ENCODE measurements around the gene BRAP. TPM values are rescaled to one million over a fixed set of nuclear protein-coding genes. Genes with fewer than 3 reads are reported as not detected.

BRAP gene
- total RNA-seq, 4 donors from 2014 or later, result 15.8 to 21.8 (median 19.3) TPM

DNA sequence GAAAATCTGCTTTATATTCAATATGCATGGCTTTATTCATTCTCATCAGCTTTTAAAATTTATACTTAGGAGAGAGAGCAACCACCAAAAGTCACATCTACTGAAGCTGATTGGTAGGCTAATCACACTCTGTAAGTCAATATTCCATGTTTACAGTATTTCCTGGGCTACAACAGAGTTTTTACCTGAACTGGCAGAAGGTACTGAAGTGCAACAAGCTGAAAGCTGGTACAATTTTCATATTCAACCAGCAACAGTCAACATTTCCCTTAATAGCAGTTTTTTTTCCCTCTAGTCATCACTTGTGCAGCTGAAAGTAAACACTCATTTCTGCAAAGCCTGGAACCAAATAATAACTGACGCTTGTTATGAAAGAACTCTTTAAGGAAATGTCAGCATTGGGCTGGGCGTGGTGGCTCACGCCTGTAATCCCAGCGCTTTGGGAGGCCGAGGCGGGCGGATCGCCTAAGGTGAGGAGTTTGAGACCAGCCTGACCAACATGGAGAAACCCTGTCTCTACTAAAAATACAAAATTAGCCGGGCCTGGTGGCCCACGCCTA lies 12.9 kb downstream of the BRAP start:
- TF ChIP-seq, protein P1, sequence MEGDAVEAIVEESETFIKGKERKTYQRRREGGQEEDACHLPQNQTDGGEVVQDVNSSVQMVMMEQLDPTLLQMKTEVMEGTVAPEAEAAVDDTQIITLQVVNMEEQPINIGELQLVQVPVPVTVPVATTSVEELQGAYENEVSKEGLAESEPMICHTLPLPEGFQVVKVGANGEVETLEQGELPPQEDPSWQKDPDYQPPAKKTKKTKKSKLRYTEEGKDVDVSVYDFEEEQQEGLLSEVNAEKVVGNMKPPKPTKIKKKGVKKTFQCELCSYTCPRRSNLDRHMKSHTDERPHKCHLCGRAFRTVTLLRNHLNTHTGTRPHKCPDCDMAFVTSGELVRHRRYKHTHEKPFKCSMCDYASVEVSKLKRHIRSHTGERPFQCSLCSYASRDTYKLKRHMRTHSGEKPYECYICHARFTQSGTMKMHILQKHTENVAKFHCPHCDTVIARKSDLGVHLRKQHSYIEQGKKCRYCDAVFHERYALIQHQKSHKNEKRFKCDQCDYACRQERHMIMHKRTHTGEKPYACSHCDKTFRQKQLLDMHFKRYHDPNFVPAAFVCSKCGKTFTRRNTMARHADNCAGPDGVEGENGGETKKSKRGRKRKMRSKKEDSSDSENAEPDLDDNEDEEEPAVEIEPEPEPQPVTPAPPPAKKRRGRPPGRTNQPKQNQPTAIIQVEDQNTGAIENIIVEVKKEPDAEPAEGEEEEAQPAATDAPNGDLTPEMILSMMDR (IDR thresholded peaks at IDR 0.05), result no peak
- TF ChIP-seq EP300 (IDR thresholded peaks at IDR 0.05), result no peak
- TF ChIP-seq POLR2AphosphoS5 (IDR thresholded peaks at IDR 0.05), result no peak
- no peak for TF ChIP-seq POLR2A (IDR thresholded peaks at IDR 0.05)
- peaks cover 90% of the 10 kb centered on the region for H3K36me3 ChIP-seq
- H3K9me3 ChIP-seq, result no peaks in the 10 kb centered on the region
- WGBS, result 94% methylated on average over 10 of the region's 10 CpGs
- DNase-seq (ENCODE audit: low spot score in 2 of 2), result no peak
- no peaks in the 10 kb centered on the region for H3K4me1 ChIP-seq
- no peak overlapping the region for H3K27ac ChIP-seq
- H3K27me3 ChIP-seq, result no peaks in the 10 kb centered on the region
- H3K4me3 ChIP-seq, result no peak overlapping the region

DNA sequence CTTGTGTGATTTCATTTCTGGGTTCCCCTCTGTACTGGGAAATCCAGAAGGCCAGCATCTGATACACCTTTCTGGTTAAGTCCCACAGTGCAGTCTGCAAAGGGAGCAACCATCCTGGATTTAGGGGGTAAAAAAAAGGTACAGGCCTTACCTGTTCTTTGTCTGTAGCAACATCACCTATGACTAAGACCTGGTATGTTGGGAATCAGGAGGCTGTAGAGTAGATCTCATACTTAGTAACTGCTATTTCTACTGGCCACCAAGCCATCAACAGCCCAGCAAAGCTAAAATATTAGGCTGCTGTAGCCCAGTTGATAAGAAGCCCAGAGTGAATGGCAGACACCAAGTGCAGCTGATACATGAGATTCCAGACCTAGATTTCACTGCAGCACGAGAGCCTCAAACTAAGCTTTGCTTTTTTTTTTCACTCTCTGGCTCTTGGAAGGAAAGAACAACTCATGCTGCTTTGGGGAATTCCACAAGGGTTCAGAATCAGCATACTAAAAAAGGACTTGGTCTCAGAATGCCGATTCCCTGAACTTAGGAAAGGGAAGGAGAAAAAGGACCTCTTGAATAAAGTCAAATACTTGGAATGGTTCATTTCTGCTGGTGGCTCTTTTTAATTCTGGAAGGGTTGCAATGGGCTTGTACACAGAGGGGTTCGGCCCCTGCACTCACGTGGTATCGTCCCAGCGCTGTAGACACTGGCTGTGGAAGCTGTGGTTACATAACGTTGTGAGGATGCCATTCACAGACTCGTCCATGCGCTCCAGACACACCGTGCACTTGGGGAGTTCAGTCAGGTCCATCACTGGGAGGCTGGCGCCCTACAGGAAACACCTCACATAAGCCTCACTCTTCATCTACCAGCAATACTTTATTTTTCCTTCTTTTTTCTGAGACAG lies 20.5 kb downstream of the BRAP start:
- 90% methylated on average over 11 of the region's 11 CpGs for WGBS
- Histone ChIP-seq H3K36me3 (peaks cover 87% of the 10 kb centered on the region), H3K4me3 (no peak overlapping the region), H3K27ac (no peak overlapping the region), H3K27me3 (no peaks in the 10 kb centered on the region), H3K9me3 (no peaks in the 10 kb centered on the region), H3K4me1 (no peaks in the 10 kb centered on the region)
- no peak for TF ChIP-seq POLR2AphosphoS5 (IDR thresholded peaks at IDR 0.05)
- TF ChIP-seq, protein P1 (IDR thresholded peaks at IDR 0.05), result no peak
- TF ChIP-seq POLR2A (IDR thresholded peaks at IDR 0.05), result no peak
- no peak for TF ChIP-seq EP300 (IDR thresholded peaks at IDR 0.05)
- DNase-seq (ENCODE audit: low spot score in 2 of 2), result no peak

DNA sequence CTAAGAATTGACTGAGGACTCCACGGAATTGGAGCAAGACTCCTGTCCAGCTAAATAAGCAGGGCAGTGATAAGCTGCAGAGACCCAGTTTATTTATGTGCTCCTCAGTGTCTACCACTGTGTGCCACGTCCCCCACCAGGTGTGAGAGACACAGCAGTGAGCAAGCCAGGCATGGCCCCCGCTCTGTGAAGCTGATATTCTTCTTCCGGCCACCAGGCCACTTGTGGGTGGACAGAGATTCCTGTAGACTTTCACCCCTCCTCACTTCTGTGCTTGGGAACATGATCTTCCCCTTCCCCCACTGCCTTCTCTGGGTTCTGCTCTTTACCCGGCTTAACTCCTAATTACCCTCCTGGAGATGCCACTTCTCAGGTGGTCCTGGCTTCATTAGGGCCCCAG lies 21.3 kb downstream of the BRAP start:
- no peaks in the 10 kb centered on the region for H3K9me3 ChIP-seq
- no peak for DNase-seq (ENCODE audit: low spot score in 2 of 2)
- no peaks in the 10 kb centered on the region for H3K27me3 ChIP-seq
- peaks cover 87% of the 10 kb centered on the region for H3K36me3 ChIP-seq
- no peaks in the 10 kb centered on the region for H3K4me1 ChIP-seq
- no peak overlapping the region for H3K27ac ChIP-seq
- no peak overlapping the region for H3K4me3 ChIP-seq
- 91% methylated on average over 5 of the region's 5 CpGs for WGBS
- TF ChIP-seq EP300 (IDR thresholded peaks at IDR 0.05) (no peak), POLR2A (IDR thresholded peaks at IDR 0.05) (no peak), POLR2AphosphoS5 (IDR thresholded peaks at IDR 0.05) (no peak)
- TF ChIP-seq, protein P1 (IDR thresholded peaks at IDR 0.05), result no peak

DNA sequence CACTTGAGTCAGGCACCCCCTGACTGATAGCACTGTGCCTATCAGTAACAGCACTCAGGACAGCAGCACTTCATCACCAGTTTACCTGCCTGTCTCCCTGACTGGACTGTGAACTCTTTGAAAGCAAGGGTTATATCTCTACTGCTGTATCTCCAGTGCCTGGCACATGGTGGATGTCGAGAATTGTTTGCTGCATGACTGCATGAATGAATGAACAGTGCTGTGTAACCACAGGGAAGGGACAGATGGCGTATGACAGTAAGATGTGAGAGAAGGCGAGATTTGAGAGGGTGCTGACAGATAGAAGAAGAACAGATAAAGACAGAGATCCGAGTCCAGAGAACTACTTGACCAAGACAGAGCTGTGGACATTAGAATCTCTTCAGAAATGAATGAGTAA lies 29.7 kb downstream of the BRAP start:
- TF ChIP-seq POLR2A (IDR thresholded peaks at IDR 0.05) (no peak), POLR2AphosphoS5 (IDR thresholded peaks at IDR 0.05) (no peak), EP300 (IDR thresholded peaks at IDR 0.05) (no peak)
- TF ChIP-seq, protein P1 (IDR thresholded peaks at IDR 0.05), result no peak
- H3K4me3 ChIP-seq, result no peak overlapping the region
- H3K36me3 ChIP-seq, result peaks cover 97% of the 10 kb centered on the region
- no peak for DNase-seq (ENCODE audit: low spot score in 2 of 2)
- H3K27ac ChIP-seq, result no peak overlapping the region
- WGBS, result 92% methylated on average over 4 of the region's 4 CpGs
- H3K27me3 ChIP-seq, result no peaks in the 10 kb centered on the region
- H3K9me3 ChIP-seq, result no peaks in the 10 kb centered on the region
- no peaks in the 10 kb centered on the region for H3K4me1 ChIP-seq

DNA sequence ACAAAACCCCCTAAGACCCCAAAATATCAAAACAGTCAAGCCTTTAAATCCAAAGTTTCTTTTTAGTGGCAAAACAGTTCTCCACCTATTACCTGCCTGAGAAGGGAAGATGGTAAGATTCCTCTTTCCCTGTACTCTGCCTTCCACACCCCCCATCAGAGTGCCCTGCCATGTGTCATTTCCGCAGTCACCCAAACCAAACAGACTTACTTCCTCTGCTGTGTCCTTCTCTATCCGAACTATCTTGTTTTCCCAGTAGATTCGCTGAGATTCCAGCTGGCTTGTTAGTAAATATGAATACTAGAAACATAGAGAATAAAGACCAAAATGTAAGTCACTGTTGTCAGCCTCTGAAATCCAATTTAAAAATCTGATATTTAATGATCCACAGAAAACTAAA lies 30.4 kb downstream of the BRAP start:
- 96% methylated on average over 3 of the region's 3 CpGs for WGBS
- TF ChIP-seq POLR2A (IDR thresholded peaks at IDR 0.05), result no peak
- TF ChIP-seq, protein P1 (IDR thresholded peaks at IDR 0.05), result no peak
- TF ChIP-seq EP300 (IDR thresholded peaks at IDR 0.05), result no peak
- no peak for TF ChIP-seq POLR2AphosphoS5 (IDR thresholded peaks at IDR 0.05)
- H3K4me3 ChIP-seq, result no peak overlapping the region
- H3K36me3 ChIP-seq, result peaks cover 97% of the 10 kb centered on the region
- no peaks in the 10 kb centered on the region for H3K27me3 ChIP-seq
- no peaks in the 10 kb centered on the region for H3K4me1 ChIP-seq
- H3K9me3 ChIP-seq, result no peaks in the 10 kb centered on the region
- no peak for DNase-seq (ENCODE audit: low spot score in 2 of 2)
- no peak overlapping the region for H3K27ac ChIP-seq
